ENCODE data around the gene MICALL1.
"Not testable (repeated sequence)": the region's sequence is repeated elsewhere in the genome, so short reads cannot be mapped to it uniquely, and the experiment has no call there.

The MICALL1 gene

DNA sequence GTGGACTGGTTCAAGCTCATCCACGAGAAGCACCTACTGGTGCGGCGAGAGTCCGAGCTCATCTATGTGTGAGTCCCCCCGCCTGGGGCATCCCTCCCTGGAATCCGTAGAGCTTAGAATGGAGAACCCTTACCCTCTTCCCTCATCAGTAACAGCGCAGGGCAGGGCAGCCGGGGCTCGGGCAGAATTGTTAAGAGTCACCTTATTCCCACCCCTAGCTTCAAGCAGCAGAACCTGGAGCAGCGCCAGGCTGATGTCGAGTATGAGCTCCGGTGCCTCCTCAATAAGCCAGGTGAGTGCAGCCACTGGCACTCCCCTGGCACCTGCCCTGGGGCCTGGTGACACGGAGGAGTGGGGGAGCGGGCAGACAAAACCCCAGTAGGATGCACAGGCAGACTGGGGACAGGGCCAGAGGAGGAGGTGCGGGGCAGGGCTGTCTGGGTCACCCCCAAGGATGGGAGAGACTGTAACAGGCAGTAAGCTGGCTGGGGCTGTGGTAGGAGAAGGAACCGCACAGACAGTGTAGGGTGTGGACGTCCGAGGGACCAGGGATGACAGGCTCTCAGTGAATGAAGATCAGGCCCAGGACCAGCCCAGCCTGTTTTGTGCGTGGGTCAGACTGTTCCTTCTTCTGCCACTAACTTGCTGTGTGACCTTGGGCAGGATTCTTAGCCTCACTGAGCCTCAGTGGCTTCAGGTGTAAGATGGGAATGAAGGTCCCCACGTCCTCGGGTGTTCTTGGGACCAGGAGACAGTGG, 26.9 kb downstream of the MICALL1 start:
- in situ Hi-C loops (cut with MboI; ENCODE audit: low pct_unique_long_range_greater_than_20kb, low sequenced_read_pairs, unreplicated experiment), result no loop called here
- TF ChIP-seq, protein P1, sequence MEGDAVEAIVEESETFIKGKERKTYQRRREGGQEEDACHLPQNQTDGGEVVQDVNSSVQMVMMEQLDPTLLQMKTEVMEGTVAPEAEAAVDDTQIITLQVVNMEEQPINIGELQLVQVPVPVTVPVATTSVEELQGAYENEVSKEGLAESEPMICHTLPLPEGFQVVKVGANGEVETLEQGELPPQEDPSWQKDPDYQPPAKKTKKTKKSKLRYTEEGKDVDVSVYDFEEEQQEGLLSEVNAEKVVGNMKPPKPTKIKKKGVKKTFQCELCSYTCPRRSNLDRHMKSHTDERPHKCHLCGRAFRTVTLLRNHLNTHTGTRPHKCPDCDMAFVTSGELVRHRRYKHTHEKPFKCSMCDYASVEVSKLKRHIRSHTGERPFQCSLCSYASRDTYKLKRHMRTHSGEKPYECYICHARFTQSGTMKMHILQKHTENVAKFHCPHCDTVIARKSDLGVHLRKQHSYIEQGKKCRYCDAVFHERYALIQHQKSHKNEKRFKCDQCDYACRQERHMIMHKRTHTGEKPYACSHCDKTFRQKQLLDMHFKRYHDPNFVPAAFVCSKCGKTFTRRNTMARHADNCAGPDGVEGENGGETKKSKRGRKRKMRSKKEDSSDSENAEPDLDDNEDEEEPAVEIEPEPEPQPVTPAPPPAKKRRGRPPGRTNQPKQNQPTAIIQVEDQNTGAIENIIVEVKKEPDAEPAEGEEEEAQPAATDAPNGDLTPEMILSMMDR (IDR thresholded peaks at IDR 0.05; ENCODE audit: extremely low read depth, insufficient read depth, missing control alignments), result no peak
- DNase-seq (ENCODE audit: low spot score), result no peak

DNA sequence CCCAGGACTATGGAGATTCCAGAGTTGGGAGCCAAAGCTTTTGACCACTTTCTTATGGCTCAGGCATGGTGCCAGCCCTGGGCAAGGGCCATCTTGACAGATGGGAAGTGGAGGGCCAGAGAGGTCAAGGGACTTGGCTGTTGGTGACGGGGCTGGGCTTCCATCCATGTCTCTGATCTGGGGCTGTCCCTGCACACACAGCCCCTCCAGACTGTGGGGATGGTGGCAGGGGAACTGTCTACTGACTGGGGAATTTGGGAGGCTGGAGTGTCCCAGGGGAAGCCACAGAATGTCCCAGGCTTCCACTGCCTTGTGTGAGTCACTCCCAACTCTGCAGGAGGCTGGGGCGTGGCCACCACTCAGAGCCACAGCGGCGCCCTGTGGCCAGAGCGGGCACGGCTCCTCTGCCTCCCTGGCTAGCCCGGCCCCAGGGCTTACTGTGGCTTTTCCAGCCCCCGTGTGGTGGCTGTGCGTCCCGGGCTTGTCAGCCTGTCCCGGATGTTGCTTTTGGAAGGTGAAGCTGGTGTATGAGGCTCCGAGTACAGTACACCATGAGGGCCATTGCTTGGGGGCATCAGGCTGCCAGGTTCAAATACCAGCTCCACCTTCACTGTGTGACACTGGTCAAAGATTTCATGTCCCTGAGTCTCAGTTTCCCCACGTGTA, 27.7 kb downstream of the MICALL1 start:
- peak; percentile 92 for DNase-seq (ENCODE audit: low spot score)
- in situ Hi-C loops (cut with MboI; ENCODE audit: low pct_unique_long_range_greater_than_20kb, low sequenced_read_pairs, unreplicated experiment), result no loop called here
- TF ChIP-seq, protein P1 (IDR thresholded peaks at IDR 0.05; ENCODE audit: extremely low read depth, insufficient read depth, missing control alignments), result peak; percentile 99

DNA sequence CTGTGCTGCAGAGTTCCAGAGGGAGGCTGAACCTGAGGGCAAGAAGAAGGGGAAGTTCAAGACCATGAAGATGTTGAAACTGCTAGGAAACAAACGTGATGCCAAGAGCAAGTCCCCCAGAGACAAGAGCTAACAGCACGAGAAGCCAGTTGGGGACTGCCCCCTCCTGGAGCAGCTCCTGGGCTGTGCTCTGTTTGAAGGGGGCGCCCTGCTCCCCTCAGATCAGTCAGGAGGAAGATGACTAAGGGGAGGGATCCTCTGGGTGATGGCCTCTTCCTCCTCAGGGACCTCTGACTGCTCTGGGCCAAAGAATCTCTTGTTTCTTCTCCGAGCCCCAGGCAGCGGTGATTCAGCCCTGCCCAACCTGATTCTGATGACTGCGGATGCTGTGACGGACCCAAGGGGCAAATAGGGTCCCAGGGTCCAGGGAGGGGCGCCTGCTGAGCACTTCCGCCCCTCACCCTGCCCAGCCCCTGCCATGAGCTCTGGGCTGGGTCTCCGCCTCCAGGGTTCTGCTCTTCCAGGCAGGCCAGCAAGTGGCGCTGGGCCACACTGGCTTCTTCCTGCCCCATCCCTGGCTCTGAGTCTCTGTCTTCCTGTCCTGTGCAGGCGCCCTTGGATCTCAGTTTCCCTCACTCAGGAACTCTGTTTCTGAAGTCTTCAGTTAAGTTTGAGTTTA, 34.7 kb downstream of the MICALL1 start:
- in situ Hi-C loops (cut with MboI; ENCODE audit: low pct_unique_long_range_greater_than_20kb, low sequenced_read_pairs, unreplicated experiment), result no loop called here
- TF ChIP-seq, protein P1 (IDR thresholded peaks at IDR 0.05; ENCODE audit: extremely low read depth, insufficient read depth, missing control alignments), result no peak
- no peak for DNase-seq (ENCODE audit: low spot score)

DNA sequence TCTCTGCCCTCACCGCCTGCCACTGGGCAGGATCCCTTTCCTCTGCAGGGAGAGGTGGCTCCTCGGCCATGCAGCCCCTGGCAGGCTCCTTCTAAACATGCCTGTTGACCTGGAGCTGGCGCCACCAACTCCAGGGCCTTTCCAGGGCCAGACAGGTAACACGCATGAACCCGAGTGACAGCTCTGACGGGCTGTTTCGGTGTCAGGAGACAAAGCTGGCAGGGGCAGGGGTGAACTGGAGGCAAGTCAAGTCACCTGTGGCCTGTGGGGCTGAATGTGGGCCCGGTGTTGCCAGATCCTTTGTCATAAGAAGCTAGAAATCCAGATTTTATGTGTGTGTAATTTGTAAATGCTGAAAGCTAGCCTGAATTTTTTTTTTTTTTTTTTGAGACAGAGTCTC, 36.0 kb downstream of the MICALL1 start:
- TF ChIP-seq, protein P1 (IDR thresholded peaks at IDR 0.05; ENCODE audit: extremely low read depth, insufficient read depth, missing control alignments), result no peak
- no peak for DNase-seq (ENCODE audit: low spot score)
- in situ Hi-C loops (cut with MboI; ENCODE audit: low pct_unique_long_range_greater_than_20kb, low sequenced_read_pairs, unreplicated experiment), result no loop called here

DNA sequence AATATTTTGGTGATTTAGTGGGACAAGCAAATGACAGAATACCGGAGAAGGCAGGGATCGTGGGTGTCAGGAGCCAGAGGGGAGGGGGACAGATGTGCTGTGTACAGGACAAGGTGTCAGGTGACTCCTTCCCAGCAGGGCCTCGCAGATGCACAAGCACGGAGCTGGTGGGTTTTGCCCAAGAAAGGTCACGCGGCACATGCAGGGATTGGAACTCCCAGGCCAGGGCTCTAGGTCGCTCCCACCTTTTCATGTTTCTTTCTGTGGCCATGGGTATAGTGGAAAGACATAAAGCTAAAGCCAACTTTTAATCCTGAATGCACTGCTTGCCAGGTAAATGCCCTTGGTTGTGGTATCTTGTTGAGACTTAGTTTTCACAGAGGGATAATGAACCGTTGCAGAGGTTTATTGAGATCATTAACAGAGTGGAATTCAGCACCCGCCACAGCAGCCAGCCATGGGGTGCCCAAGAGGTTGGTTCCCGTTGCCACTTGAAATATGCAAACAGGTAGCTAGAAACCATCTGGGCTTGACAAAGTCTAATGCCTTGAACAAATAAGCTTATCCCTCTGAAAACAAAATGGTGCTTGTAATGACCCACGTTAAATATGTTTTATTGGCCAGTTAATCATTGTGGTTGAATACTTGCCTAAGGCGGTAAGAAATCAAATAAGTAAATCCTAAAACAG, 37.2 kb downstream of the MICALL1 start:
- in situ Hi-C loops (cut with MboI; ENCODE audit: low pct_unique_long_range_greater_than_20kb, low sequenced_read_pairs, unreplicated experiment), result no loop called here
- TF ChIP-seq, protein P1 (IDR thresholded peaks at IDR 0.05; ENCODE audit: extremely low read depth, insufficient read depth, missing control alignments), result no peak
- DNase-seq (ENCODE audit: low spot score), result no peak

DNA sequence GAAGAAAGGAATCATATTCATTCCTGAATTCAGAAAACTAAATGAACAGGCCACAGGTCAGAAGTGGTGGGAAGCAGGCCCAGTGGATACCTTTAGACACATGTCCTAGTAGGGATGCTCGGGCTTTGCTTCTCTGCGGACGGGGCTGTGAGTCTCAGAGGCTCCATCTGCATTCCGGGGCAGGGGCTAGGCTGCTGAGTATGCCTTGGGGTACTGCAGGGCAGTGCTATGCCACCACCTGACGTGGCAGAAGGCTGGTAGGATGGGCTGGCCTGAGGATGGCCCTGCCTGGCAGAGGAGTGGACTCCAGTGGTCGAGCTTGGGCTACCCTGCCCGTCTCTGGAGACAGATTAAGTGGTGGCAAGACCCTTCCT, 37.7 kb downstream of the MICALL1 start:
- no peak for DNase-seq (ENCODE audit: low spot score)
- TF ChIP-seq, protein P1 (IDR thresholded peaks at IDR 0.05; ENCODE audit: extremely low read depth, insufficient read depth, missing control alignments), result no peak
- in situ Hi-C loops (cut with MboI; ENCODE audit: low pct_unique_long_range_greater_than_20kb, low sequenced_read_pairs, unreplicated experiment), result no loop called here

DNA sequence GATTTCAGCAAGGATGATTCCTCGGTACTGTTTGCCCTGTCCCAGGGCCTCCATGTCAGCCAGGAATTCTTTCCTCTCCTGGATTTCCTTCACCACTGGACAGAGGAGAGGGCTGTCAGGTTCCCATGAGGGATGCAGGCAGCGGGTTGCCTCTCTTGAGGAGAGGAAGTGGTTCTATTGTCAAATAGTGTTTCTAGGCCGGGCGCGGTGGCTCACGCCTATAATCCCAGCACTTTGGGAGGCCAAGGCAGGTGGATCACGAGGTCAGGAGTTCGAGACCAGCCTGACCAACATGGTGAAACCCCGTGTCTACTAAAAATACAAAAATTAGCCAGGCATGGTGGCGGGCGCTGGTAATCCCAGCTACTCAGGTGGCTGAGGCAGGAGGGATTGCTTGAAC, 38.3 kb downstream of the MICALL1 start:
- DNase-seq (ENCODE audit: low spot score); in situ Hi-C loops (cut with MboI; ENCODE audit: low pct_unique_long_range_greater_than_20kb, low sequenced_read_pairs, unreplicated experiment): not testable (repeated sequence)

DNA sequence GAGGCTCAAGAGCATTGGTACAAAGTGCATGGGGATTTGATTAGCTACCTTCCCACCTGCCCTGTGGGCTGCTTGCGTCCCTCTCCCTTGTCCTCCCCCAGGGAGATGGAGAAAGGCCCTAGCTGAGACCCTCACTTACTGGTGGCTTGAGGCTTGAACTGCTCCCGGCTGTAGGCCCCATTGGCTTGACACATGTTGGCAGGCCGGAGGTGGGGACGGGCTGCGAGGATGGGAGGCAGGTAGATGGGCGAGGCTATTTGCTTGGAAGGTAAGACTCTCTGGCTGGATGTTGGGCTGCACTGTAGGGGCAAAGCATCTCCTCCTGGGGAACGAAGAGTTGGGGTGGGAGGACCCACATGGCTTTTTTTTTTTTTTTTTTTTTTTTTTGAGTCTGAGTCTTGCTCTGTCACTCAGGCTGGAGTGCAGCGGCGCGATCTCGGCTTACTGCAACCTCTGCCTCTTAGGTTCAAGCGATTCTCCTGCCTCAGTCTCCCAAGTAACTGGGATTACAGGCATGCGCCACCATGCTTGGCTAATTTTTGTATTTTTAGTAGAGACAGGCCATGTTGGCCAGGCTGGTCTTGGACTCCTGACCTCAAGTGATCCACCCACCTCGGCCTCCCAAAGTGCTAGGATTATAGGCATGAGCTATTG, 41.2 kb downstream of the MICALL1 start:
- DNase-seq (ENCODE audit: low spot score); in situ Hi-C loops (cut with MboI; ENCODE audit: low pct_unique_long_range_greater_than_20kb, low sequenced_read_pairs, unreplicated experiment): not testable (repeated sequence)
